ENCODE results near the gene SNTG2.

SNTG2 gene

DNA sequence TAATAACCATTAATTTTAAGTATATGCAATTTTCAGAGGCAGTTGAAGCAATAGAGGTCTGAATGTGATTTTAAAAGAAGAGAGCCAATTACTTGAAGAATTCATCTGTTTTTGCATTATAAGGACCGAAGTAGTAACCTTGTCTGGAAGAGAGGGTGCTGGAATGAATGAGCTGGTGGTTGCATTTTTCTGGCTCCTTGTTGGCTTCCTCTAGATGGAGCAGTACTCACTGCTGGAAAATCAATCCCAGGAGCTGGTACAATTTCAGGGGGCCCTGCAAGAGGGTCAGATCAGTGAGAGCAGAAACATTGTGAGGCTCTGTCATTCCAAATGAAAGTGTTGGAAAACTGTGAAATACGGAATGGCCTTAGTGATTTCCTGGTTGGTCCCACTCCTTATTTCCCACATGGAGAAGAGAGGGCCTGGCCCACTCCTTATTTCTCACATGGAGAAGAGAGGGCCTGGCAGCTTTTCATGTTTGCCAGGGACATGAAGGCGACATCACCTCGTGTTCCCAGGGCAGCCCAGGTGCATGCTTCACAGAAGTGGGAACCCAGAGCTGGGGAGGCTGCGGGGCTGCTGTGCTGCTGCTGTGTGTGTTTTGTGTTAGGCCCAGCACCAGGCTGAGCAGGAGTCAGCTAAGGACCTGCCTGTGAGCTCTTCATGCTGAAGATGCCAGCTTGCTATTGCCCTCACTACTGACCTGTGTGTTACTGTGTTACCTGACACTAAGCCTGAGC, 197.4 kb downstream of the SNTG2 start:
- DNase-seq (ENCODE audit: low read depth) = no peak

DNA sequence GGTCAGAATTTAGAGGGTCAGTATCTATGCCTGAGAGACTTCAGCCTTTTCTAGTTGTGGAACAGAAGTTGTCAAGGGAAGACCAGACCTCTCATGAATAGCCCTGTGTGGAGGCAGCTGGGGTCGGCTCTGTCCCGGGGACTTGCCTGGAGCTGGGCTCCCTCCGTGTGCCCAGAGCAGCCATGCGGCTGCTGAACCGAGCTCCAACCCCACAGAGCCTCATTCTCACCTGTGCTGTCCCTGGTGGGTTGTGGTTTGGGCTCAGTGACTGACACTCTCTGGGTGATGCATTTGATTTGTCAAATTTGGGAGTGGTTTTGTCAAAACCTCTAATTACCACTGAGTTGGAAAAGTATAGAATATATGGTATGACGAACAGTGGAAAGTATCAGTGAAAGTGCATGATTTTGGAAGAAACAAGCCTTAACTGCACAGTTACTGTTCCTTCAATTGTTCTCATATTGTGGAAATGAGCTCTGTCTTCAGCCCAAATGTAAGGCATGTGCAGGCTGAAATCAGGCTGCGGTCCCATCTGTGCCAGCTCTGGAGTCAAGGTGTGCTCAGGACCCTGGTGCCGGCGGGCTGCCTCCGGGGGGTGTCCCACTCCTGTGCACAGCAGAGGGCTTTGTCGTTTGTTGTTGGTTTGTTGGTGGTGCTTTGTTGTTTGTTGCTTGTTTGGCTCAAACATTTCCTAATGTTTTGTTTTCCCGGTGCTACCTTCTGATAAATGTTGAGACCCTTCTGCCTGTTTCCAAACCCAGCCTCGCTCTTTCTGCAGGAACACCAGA, 200.3 kb downstream of the SNTG2 start:
- DNase-seq (ENCODE audit: low read depth) = no peak

DNA sequence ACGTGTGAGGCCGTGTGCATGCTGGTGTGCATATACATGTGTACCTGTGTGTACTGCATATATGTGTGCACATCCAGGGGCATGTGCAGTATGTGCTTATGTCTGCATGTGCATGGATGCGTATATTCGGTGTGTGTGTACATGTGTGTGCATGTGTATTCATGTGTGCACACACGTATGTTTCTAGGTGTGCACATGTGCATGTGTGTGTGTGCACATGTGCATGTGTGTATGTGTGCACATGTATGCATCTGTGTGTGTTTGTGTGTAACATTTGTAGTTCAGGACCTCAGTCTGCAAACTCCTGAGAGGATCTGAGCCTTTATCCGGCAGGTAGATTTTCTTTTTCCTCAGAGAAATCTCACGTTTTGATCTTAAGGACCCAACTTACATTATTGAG, 201.7 kb downstream of the SNTG2 start:
- DNase-seq (ENCODE audit: low read depth) = no peak

DNA sequence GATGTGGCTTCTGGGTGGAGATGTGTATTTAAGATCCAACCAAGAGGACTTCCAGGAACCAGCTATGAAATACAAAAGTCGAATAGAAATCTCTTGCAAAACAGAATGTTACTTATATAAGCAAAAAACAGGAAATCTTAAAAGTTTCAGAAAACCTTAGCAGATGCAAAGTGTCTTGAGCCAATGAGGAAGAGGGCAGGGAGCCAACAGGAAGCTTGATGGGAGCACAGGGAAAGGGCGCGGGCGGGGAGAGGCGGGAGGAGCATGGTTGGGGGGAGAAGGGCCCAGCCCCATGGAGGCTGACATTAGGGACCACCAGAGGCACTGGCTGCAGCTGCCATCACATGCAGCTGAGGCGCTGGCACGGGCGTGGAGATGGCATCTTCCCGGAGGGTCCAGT, 203.3 kb downstream of the SNTG2 start:
- DNase-seq (ENCODE audit: low read depth) = no peak

DNA sequence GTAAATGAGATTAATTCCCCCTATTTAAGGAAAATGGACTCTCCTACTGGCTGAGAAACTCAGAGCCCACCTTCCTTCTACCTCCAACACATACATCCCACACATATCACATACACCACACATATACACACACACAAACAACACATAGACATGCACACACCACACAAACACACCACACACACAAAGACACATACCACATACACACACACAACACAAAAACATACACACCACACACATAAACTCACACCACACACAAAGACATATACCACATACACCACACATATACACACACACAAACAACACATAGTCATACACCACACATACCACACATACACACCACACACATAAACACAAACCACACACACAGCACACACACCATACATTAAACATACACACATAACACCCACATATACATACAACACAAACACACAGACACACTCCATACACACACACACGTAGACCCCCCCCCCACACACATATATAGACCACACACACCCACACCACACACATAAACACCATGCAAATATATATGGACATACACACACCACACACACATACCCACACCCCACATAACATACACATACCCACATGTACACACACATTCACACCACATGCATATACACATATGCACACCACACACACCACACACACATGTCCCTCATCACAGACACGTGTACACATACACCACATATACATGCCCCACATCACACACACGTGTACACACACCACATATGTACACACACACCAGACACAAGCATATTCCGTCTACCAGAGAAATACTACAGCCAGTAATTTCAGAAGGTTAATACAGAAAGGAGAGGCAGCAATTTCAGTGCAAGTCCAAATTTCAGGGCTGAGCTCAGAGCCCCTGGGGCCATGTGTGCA, 204.3 kb downstream of the SNTG2 start:
- DNase-seq (ENCODE audit: low read depth) = no peak

DNA sequence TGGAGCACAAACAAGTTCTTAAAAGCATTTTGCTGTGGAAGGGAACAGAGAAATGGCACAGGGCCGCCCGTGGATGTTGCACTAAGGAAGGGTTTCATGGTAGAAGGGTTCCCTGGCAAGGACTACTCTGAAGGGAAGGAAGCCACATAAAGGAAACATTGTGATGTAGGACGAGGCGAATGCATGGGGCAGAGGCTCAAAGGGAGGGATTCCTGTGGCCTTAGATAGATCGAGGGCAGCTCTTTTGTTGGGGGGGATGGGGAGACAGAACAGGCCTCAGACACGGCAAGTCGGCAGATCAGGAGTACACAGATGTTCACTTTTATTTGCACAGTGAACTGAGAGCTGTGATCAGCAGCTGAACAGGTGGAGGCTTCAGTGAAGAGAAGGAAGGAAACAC, 205.4 kb downstream of the SNTG2 start:
- no peak for DNase-seq (ENCODE audit: low read depth)

DNA sequence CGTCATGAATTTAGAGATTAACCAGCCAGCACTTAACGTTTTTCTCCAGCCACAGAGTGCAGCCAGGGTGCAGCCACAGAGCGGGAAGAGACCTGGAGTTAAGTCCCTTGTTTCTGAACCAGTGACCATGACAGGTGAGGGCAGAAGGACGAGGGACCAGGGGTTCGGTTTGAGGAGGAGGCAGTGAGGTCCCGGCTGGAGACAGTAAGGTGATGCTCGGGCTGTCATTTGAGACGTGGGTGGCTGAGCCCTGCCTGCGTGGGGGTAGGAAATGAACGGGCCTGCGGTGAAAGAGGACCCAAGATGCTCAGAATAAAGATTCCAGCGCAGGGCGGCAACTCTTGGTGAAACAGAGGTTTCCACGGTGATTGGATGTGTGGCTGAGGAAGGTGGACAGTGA, 205.9 kb downstream of the SNTG2 start:
- DNase-seq (ENCODE audit: low read depth) = no peak

DNA sequence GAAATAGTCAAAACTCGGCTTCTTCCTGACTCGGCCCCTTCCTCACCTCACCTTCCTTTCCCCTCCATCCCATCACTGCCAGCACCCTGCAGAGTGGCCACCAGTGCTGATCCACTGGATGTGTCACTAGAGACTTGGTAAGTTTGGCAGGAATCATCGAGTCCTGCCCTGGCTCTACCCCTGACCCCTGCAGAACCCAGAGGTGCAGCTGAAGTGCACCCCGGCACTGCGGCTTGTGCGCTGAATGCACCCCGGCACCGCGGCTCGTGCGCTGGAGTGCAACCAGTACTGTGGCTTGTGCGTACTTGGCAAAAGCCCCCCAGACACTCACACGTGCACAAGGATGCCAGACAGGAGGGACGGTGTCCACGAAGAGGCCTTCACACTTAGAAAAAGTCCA, 206.5 kb downstream of the SNTG2 start:
- no peak for DNase-seq (ENCODE audit: low read depth)

DNA sequence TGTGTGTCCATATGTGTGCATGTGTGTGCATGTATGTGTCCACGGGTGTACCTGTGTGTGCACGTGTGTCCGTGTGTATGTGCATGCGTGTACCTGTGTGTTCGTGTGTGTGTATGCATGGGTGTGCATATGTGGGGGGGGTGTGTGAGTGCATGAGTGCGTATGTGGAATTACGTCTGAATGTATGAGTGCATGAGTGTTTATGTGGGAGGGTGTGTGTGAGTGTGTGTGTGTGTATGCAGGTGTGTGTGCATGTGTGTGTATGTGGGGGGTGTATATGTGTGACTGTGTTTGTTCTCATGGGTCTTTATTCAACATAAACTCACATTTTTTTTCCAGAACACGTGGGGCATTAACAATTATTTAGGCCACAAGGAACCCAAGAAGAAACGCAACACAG, 208.4 kb downstream of the SNTG2 start:
- DNase-seq (ENCODE audit: low read depth) = no peak

DNA sequence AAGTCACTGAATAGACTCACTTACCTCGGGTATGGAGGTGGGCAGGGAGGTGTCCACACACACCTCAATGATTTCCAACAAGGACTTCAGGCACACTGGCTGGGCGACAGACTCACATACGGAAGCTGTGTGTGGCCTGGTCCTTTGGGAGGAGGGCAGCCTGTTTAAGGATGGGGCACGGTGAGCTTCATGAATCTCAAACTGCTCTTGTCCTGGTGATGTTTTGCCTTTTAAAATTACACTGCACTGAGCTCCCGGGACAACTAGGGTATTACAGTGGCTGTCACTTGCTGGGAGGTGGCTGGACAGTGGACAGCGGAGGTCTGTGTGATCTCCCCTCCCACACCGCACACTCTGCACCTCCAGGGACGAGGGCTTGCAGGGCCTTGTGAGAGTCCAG, 211.6 kb downstream of the SNTG2 start:
- no peak for DNase-seq (ENCODE audit: low read depth)

DNA sequence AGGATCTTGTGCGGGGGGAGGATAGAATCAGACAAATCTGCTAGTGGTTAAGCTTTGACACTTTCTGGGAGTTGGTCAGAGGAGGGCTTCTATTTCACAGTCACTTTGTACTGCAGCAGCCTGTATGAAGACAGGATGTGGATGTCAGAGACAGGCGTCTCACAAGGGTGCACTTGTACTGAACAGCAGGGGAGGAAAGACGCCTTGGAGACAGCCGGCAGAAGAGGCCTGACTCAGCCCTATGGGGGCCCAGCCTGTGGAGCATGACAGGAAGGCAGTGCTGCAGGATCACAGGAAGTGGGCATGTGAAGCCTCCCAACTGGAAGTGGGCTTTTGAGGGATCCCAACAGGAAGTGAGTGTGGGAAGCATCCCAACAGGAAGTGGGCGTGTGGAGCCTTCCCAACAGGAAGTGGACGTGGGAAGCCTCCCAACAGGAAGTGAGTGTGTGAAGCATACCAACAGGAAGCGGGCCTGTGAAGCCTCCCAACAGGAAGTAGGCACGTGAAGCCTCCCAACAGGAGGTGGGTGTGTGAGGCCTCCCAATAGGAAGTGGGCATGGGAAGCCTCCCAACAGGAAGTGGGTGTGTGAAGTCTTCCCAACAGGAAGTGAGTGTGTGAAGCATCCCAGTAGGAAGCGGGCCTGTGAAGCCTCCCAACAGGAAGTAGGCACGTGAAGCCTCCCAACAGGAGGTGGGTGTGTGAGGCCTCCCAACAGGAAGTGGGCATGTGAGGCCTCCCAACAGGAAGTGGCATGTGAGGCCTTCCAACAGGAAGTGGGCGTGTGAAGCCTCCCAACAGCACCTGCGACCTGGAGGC, 212.3 kb downstream of the SNTG2 start:
- no peak for DNase-seq (ENCODE audit: low read depth)

DNA sequence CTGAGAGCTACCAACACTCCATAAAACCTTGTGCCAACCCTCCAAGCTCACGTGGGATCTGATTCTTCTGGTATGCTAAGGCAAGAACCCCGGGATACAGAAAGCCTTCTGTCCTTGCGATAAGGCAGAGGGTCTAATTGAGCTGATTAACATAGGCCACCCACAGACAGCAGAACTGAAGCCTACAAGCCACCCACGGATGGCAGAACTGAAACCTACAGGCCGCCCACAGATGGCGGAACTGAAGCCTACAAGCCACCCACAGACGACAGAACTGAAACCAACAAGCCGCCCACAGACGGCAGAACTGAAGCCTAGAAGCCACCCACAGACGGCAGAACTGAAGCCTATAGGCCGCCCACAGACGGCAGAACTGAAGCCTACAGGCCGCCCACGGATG, 216.3 kb downstream of the SNTG2 start:
- no peak for DNase-seq (ENCODE audit: low read depth)

DNA sequence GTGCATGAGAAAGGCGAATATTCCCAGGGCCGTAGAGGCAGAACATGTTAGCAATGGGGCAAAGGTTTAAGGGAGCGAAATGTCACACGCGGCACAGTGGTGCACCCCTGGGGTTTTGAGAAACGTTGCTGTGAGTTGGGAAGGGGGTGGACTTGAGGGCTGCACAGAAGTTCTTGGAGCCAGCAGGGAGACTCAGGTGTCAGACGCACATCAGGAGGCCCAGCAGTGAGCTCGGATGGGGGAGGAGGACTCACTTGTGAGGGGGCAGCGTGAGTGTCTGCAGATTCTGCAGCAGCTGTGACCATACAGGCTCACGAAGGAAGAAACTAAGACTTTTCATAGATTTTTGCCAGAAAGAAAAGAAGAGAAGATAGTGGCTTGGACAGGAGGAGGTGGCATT, 218.2 kb downstream of the SNTG2 start:
- DNase-seq (ENCODE audit: low read depth) = no peak

DNA sequence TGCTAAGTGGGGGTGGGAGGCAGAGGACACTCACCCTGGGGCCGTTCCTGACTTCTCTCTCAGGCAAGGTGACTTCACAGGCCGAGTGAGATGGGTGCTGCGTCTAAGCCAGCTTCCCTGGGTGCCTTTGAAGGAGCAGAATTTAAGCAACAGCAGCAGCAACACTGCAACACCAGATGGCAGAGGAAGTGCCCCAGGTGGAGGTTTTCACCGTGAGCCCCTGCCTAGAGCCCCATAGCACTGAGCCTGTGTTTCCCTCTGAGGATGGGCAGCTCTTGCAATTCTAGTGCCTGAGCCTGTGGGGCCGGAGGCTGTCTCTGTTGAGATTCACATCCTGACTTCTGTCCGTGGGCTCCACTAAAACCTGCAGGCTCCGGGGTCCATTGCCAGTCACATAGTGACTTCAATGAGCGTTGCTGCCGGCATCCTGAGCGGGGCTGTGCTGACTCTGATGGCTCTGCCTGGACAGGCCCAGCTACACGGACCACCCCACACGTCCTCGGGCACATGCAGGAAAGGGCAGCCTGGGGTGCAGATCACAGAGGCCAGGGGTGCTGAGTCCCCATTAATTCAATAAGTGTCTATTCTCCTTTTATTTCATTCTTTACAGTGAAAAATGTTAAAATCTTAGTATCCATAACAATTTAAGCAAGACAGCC, 218.8 kb downstream of the SNTG2 start:
- DNase-seq (ENCODE audit: low read depth) = no peak

DNA sequence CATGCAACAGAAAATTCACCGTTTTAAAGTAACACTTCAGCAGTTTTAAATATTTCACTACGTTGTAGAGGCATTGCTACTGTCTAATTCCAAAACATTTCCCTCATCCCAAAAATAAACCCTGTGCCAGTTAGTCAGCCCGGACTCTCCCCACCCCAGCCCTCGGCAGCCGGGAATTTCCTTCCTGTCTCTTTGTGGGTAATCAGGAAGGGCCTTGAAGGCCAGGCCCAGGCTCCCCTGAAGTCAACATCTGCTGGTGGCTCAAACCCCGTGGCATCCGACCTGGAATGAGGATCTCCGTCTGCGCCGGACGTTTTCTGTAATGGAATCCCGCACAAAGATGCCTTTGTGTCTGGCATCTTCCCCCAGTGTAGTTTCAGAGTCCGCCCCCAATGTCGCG, 219.6 kb downstream of the SNTG2 start:
- no peak for DNase-seq (ENCODE audit: low read depth)

DNA sequence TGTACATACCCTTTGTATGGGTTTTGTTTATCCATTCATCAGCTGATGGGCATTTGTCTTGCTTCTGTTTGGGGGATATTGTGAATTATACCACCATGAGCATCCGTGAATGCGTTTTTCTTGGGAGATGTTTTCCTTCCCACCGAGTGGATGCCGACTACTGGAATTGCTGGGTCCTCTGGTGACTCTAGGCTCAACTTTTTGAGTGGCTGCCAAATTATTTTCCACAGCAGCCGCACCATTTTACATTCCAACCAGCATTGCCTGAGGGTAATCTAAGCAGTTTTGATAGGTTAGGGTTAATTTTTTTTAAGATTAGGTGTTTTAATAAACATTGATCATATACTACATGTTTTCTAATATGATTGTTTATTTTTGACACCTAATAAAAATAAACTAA, 220.1 kb downstream of the SNTG2 start:
- DNase-seq (ENCODE audit: low read depth) = no peak

DNA sequence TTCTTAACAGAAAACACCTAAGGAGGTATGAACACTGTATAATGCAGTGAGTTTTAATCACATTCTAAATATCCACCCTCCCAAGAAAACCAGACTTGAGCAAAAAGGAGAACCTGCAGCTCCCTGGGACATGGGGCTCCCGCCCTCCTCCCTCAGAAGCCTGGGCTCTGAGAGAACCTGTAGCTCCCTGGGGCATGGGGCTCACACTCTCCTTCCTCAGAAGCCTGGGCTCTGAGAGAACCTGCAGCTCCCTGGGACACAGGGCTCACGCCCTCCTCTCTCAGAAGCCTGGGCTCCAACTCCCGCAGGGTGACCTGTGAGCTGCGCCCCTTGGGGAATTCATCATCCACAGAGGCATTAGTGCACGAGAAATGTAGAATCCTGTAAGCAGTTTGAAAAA, 222.9 kb downstream of the SNTG2 start:
- no peak for DNase-seq (ENCODE audit: low read depth)

DNA sequence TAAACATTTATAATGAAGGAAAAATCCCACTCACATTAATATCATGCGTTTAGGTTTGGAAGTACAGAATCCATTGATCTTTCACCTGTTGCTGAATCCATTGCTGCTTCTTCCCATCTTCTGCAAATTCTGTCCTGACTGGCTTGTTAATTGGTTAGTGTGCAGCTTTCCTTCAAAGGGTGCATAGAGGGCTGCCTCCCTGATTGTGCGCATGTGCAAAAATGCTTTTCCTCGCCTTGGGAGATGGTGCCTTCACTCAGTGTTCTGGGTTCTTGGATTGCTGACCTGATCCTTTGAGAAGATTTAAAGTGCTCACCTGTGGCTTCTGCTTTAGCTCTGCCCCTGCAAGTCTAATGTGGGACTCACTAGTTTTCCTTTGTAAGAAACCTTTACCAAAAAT, 231.2 kb downstream of the SNTG2 start:
- DNase-seq (ENCODE audit: low read depth) = no peak

DNA sequence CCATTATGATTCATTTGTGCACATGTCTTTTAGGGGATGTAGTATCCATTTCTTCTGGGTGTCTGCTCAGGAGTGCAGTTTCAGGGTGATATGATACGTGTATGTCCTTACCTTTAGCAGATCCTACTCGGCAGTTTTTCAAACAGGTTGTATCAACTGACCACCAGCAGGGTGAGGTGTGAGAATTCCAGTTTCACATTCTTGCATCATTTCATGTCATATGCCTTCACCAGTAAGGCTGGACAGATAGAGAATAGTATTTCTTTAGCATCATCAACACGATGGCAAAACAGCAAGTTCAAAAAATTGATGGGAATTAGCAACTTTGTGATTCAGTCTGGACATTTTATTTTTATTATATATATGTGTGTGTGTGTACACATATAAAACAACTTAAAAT, 232.7 kb downstream of the SNTG2 start:
- DNase-seq (ENCODE audit: low read depth) = no peak

DNA sequence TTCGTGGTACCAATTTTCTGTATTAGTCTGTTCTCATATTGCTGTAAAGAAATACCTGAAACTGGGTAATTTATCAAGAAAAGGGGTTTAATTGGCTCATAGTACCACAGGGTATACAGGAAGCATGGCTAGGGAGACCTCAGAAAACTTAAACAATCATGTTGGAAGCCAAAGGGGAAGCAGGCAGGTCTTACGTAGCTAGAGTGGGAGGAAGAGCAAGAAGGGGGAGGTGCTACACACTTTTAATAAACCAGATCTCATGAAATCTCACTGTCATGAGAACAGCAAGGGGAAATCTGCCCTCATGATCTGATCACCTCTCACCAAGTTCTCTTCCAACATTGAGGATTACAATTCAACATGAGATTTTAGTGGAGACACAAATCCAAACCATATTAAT, 235.8 kb downstream of the SNTG2 start:
- no peak for DNase-seq (ENCODE audit: low read depth)

DNA sequence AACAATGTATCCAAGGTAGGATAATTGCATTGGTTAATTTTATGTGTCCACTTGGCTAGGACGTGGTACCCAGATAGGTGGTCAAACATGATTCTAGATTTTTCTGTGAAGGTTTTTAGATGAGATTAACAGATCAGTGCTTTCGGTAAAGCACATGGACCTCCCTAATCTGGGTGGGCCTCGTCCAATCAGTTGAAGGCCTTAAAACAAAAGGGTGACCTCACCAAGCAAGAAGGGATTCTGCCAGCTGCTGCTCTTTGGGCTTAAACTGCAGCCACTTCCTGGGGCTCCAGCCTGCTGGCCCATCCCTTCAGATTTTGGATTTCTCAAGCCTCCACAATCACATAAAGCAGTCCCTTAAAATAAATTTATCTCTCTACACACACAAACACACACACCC, 236.5 kb downstream of the SNTG2 start:
- no peak for DNase-seq (ENCODE audit: low read depth)

All from fibroblast of the conjunctiva (primary cell).